Cerebellar nuclear complex (tissue), 1 donor: ENCODE results near the gene UCMA.

Experiments
- DNase-seq, 2 experiments: peaks; one replicate each; lab custom pipeline; 2025; lab: John Stamatoyannopoulos, UW

Gene UCMA

GRCh38 chr10:13187135-13187534, 47.0 kb downstream of the UCMA start:
- DNase-seq: no peak

GRCh38 chr10:13184730-13185514, 49.3 kb downstream of the UCMA start:
- DNase-seq: no peak

- no peak for DNase-seq
Observed at GRCh38 chr10:13184276-13184675, 49.9 kb downstream of the UCMA start.

- DNase-seq: no peak
Observed at GRCh38 chr10:13183625-13184024, 50.5 kb downstream of the UCMA start.

GRCh38 chr10:13182424-13182823, 51.8 kb downstream of the UCMA start:
- DNase-seq: no peak

- no peak for DNase-seq
Observed at GRCh38 chr10:13180788-13181187, 53.4 kb downstream of the UCMA start.

- DNase-seq: no peak
Observed at GRCh38 chr10:13173616-13174015, 60.6 kb downstream of the UCMA start.
